Articular chondrocyte of knee joint (primary cell): ENCODE results near the gene PEX14. TPM values are rescaled to one million over a fixed set of nuclear protein-coding genes. Genes with fewer than 3 reads are reported as not detected.

ENCODE experiments used
- small RNA-seq: library from RNA; depleted of rRNA; stranded (forward); fragments of <200 nt; gene quantifications from one replicate; pipeline ENCODE3, GENCODE V24; 2012
- total RNA-seq: library from RNA; depleted of rRNA; stranded (reverse); fragments of >200 nt; gene quantifications from 2 replicates; pipeline ENCODE4 v1.2.3, GENCODE V29; 2012

Gene PEX14
- total RNA-seq, result 12.8 and 14.0 TPM in 2 replicates

GRCh38 chr1:10474613-10475507, at the start of gene PEX14:
Gene PEX14 (plus strand): TSS chr1:10474950. CDS start chr1:10474967, 17 bp downstream.

DNA sequence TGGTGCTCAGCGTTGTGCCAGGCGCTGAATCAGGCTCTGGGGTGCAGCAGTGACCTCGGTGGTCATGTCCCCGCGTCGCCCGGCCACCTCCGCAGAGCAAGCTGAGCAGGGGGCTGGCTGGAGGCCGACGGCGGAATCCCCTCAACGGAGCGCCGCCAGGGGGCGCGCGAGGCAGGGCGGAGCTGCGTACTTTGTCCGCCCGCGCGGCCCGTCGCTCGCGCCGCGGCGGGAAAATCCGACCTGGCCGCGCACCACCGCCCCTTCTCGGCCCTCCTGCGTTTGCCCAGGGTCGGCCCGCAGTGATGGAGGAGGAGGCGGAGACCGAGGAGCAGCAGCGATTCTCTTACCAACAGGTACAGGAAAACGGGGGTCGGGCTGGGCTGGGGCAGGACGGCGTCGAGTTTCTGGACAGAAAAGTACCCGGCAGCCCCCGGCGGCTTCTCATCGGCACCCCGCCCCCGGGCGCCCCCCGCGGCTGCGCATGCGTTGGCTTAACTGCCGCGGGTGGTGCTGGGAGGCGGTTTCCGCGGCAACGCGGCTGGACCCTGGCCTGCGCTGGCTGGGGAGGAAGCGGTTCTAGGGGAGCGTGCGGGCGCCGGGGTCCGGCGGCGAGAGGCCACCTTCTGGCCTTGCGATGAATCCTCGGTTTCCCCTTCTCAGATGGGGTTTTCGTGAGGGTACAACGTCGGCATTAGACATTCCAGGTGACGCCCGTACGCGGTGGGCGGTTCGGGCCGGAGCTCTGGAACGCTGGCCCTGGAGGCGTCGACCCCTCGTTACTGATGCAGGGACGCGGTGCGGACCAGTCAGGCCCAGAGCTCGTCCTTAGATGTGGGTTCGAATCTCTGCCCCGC, 44.3 kb upstream of the PEX14 start, which contains the start of gene CENPS:
CENPS (plus strand) TSS at position 218 of the 854 bp plus-strand sequence; CDS start at position 303, 85 bp downstream.

DNA sequence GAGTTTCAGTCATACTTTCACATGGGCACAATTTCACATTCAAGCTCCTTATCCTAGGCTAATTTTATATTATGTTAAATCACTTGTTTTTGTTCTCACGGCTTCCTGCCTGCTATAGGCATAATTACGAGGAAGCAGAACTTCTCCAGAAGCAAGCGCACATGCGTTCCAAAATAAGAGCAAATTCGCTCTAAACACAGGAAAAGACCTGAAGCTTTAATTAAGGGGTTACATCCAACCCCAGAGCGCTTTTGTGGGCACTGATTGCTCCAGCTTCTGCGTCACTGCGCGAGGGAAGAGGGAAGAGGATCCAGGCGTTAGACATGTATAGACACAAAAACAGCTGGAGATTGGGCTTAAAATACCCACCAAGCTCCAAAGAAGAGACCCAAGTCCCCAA, 25.0 kb upstream of the PEX14 start, which contains the start of gene CORT:
CORT (plus strand) TSS at position 281 of the 400 bp plus-strand sequence. CDS start 193 bp downstream, outside the sequence.

DNA sequence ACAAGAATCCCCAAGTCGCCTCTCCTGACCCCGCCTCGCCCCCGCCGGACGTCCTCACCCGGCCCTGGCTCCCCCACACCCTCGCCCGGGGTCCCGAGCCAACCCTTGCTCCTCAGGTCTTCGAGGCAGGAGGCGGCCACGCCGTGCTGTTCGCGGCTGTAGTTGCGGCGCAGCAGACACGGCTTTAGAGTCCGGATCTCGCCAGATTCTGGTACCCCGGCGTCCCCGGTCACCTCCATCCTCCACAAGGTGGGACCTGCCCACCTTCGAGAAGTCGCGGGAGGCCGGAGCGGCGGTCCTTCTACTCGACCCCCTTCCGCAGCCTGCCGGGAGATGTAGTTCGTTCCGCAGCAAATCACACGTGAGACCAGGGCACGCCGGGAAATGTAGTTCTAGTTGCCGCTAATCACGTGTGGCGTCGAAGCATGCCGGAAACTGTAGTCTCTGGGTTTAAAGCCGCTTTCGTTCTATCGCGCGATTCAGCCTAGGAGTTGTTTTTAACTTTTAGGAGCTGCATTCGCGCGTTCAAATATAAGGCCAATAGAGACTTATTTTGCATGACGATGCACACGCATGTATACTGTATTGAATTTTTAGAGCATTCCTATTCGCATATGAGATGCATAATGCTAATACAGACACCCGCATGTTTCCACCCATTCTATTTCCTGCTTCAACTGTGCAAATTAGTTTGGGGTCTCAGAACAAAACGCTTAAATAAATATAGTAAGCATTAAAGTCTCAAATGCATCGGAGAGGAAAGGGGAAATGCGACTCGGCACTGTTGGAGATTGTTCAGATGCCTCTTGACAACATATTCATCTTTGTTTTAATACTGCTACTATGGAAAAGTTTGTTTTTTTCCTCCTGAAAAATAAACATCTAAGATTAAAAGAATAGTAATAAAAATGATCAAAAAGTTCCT, 2.3 kb upstream of the PEX14 start, which contains the start of gene DFFA:
DFFA (minus strand) TSS at position 310 of the 925 bp plus-strand sequence; CDS start at position 239, 71 bp downstream.

Small RNA genes lying within 50 kb of the gene (small RNA-seq; reads per million reads assigned to genes)
- not detected for gene RN7SL614P

Other genes with a start within 250 kb of the PEX14 start
- 169 and 200 TPM in 2 replicates for gene PGD, start 75.9 kb upstream of the PEX14 start, total RNA-seq
- 18.6 and 20.0 TPM in 2 replicates for gene CENPS, start 44.5 kb upstream of the PEX14 start, total RNA-seq
- gene CORT, start 24.9 kb upstream of the PEX14 start, total RNA-seq, result 0.26 and 0.32 TPM in 2 replicates
- 30.4 and 32.4 TPM in 2 replicates for gene DFFA, start 2.4 kb upstream of the PEX14 start, total RNA-seq